ENCODE results near the gene HYDIN. TPM values are rescaled to one million over a fixed set of nuclear protein-coding genes. Genes with fewer than 3 reads are reported as not detected.

Gene HYDIN
- total and polyA plus RNA-seq, 2 experiments from 2014 or later = 0.04 to 0.67 TPM

DNA sequence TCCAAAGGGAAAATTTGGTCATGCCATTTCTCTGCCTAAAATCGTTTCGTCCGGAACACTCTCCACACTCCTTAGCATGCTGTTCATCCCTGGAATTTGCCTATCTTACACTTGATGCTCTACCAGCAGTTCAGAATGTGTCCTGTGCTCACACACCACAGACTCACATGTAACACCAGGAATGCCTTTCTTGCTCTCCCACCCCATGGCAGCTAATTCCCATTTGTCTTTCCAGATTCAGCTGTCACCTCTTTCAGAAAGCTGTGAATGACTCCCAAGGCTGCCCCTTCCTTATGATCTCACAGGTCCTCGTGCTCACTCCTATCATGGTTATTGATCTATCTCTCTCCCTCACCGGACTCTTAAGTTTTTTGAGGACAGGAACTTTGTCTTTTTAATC lies 38.1 kb downstream of the HYDIN start:
- Histone ChIP-seq H3K4me1 (ENCODE audit: insufficient read depth) (no peaks in the 10 kb centered on the region), H3K36me3 (replicated peaks; ENCODE audit: insufficient read depth, low read depth) (no peaks in the 10 kb centered on the region), H3K4me2 (no peak overlapping the region), H2AFZ (no peak overlapping the region), H3K27ac (no peak overlapping the region), H4K20me1 (ENCODE audit: insufficient read depth, poor library complexity, severe bottlenecking) (no peaks in the 10 kb centered on the region), H3K27me3 (no peaks in the 10 kb centered on the region), H3K9me3 (ENCODE audit: low read depth) (no peaks in the 10 kb centered on the region), H3K4me3 (no peak overlapping the region), H3K9me2 (replicated peaks; ENCODE audit: insufficient read depth) (no peaks in the 10 kb centered on the region), H3K79me2 (no peaks in the 10 kb centered on the region)
- TF ChIP-seq EZH2 (IDR thresholded peaks at IDR 0.05; ENCODE audit: borderline replicate concordance) (no peak), EZH2phosphoT487 (IDR thresholded peaks at IDR 0.05; ENCODE audit: low read depth, severe bottlenecking, unreplicated experiment) (no peak), CTCF (IDR thresholded peaks at IDR 0.05; ENCODE audit: poor library complexity) (no peak)
- WGBS (ENCODE audit: low lambda C conversion rate, missing lambda C conversion rate) = 88% methylated on average over 5 of the region's 5 CpGs
- no peak for DNase-seq (ENCODE audit: low spot score)

GRCh38 chr16:71188956-71189712 lies 41.4 kb downstream of the HYDIN start:
- no peaks in the 10 kb centered on the region for H3K4me1 ChIP-seq (ENCODE audit: insufficient read depth)
- H2AFZ ChIP-seq = no peak overlapping the region
- H3K4me2 ChIP-seq = no peak overlapping the region
- 89% methylated on average over 9 of the region's 9 CpGs for WGBS (ENCODE audit: low lambda C conversion rate, missing lambda C conversion rate)
- no peak for DNase-seq (ENCODE audit: low spot score)
- no peaks in the 10 kb centered on the region for H3K79me2 ChIP-seq
- no peaks in the 10 kb centered on the region for H3K36me3 ChIP-seq (replicated peaks; ENCODE audit: insufficient read depth, low read depth)
- no peaks in the 10 kb centered on the region for H3K9me3 ChIP-seq (ENCODE audit: low read depth)
- no peak overlapping the region for H3K4me3 ChIP-seq
- H4K20me1 ChIP-seq (ENCODE audit: insufficient read depth, poor library complexity, severe bottlenecking) = no peaks in the 10 kb centered on the region
- no peaks in the 10 kb centered on the region for H3K9me2 ChIP-seq (replicated peaks; ENCODE audit: insufficient read depth)
- TF ChIP-seq EZH2 (IDR thresholded peaks at IDR 0.05; ENCODE audit: borderline replicate concordance) (no peak), CTCF (IDR thresholded peaks at IDR 0.05; ENCODE audit: poor library complexity) (no peak), EZH2phosphoT487 (IDR thresholded peaks at IDR 0.05; ENCODE audit: low read depth, severe bottlenecking, unreplicated experiment) (no peak)
- no peak overlapping the region for H3K27ac ChIP-seq
- H3K27me3 ChIP-seq = no peaks in the 10 kb centered on the region

GRCh38 chr16:71185347-71185746 lies 45.2 kb downstream of the HYDIN start:
- Histone ChIP-seq H3K4me2 (no peak overlapping the region), H3K4me3 (no peak overlapping the region), H3K79me2 (no peaks in the 10 kb centered on the region), H4K20me1 (ENCODE audit: insufficient read depth, poor library complexity, severe bottlenecking) (no peaks in the 10 kb centered on the region), H3K27ac (no peak overlapping the region), H3K9me3 (ENCODE audit: low read depth) (no peaks in the 10 kb centered on the region), H3K27me3 (no peaks in the 10 kb centered on the region), H2AFZ (no peak overlapping the region), H3K9me2 (replicated peaks; ENCODE audit: insufficient read depth) (no peaks in the 10 kb centered on the region), H3K4me1 (ENCODE audit: insufficient read depth) (no peaks in the 10 kb centered on the region), H3K36me3 (replicated peaks; ENCODE audit: insufficient read depth, low read depth) (no peaks in the 10 kb centered on the region)
- no peak for DNase-seq (ENCODE audit: low spot score)
- TF ChIP-seq EZH2 (IDR thresholded peaks at IDR 0.05; ENCODE audit: borderline replicate concordance) (no peak), EZH2phosphoT487 (IDR thresholded peaks at IDR 0.05; ENCODE audit: low read depth, severe bottlenecking, unreplicated experiment) (no peak), CTCF (IDR thresholded peaks at IDR 0.05; ENCODE audit: poor library complexity) (no peak)
- WGBS (ENCODE audit: low lambda C conversion rate, missing lambda C conversion rate) = 57% methylated on average over 1 of the region's 1 CpG
